ENCODE results near the gene FBXW8. TPM values are rescaled to one million over a fixed set of nuclear protein-coding genes. Genes with fewer than 3 reads are reported as not detected.

Gene FBXW8
- total RNA-seq, 1 experiment from 2014 or later: 16.8 TPM

DNA sequence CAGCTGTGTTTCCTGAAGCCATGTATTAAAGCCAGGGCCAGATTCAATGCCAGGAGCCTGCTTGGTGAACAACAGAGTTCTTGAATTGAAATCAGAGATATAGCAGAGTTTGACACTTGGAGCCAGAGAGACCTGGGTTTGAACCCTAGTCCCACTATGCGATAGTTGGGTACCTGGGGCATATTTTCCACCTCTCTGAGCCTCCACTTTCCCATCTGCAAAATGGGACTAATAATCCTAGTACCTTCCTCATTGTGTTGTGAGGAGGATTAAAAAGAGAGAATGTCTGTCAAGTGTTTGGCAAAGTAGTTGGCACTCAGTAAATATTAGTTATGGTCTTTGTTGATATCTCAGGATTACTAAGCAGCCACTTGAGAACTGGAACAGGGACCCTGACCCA, 23.5 kb upstream of the FBXW8 start:
- no peak for DNase-seq (ENCODE audit: low spot score)

DNA sequence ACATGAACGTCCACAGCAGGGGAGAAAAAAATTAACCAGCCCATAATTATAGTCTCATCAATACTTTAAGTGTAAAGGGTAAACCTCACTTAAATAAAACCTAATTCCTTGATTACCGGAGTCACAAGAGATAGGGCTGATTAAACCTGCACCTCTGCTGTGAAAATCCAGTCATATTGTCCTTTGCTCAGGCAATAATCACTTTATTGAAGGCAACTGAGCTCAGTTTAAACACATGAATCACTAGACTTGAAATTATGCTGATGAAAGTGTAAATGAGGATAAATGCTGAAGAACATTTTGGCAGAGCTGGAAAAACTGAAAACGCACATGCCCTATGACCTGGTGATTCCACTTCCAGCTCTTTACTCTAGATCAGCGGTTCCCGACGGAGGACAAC, 22.9 kb upstream of the FBXW8 start:
- DNase-seq (ENCODE audit: low spot score): no peak

DNA sequence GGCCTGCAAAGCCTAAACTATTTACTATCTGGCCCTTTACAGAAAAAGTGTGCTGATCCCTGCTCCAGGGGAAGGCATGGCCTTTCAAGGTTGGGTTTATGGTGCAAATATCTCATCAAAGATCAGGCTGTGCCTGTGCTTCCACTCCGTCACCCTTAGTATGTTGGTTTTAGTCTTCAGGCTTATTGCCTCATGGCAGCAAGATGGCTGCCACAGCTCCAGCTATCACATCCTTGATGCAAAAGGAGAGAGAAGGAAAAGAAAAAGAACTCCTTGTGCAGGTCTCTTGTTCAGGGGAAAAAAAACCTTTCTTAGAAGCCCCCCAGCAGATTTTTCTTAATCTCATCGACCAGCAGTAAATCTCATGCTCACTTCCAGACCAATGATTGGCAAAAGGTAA, 20.4 kb upstream of the FBXW8 start:
- no peak for DNase-seq (ENCODE audit: low spot score)

DNA sequence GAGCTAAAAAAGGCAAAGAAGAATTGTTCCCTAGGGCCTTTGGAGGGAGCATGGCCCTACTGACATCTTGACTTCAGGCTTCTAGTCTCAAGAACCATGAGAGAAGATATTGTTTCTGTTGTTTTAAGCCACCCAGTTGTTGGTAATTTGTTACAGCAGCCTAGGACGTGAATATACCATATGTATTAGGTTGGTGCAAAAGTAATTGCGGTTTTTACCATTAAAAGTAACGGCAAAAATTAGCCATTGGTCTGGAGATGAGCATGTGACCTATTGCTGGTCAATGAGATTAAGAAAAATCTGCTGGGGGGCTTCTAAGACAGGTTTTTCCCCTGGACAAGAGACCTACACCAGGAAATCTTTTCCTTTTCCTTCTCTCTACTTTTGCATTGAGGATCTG, 19.7 kb upstream of the FBXW8 start:
- DNase-seq (ENCODE audit: low spot score): no peak

DNA sequence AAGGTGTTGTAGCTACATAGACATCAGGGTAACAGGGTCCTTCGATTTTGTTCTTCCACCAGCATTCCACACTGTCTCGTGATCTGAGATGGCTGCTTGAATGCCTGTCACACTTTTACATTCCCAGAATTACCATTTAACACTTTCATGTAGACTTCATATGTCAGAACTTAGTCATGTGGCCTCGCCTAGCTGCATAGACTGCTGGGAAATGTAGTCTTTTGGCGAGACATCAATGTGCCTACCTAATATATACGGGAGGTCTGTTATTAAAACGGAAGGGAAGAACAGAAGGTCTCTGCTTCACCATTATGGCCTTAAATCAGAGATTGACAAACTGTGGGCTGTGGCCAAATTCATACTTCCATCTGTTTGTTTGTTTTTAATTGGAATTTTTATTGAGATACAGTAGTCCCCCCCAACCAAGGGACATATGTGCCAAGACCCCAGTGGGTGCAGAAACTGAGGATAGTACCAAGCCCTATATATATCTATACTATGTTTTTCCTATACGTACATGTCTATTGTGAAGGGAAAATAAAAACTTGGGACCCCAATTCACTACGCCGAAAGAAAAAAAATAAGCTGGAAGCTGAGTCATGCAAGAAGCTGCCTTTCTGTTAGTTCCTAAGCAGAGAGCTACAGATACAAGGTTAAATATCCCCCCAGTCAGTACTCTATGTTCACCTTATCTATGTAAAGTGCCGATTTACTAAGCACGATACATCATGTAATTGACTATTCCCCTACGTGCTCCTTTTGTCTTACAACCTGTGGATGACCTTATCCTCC, 18.2 kb upstream of the FBXW8 start:
- peak; percentile 28 for DNase-seq (ENCODE audit: low spot score)

DNA sequence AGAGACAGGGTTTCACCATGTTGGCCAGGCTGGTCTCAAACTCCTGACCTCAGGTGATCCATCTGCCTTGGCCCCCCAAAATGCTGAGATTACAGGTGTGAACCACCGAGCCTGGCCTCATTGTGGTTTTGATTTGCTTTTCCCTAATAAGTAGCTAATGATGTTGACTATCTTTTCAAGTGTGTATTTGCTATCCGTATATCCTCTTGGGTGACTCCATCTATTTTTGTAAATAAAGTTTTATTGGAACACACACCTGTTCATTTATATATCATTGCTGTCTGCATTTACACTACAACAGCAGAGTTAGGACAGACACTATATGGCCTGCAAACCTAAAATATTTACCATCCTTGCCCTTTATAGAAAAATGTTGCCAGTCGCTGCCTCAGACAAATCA, 15.8 kb upstream of the FBXW8 start:
- DNase-seq (ENCODE audit: low spot score): no peak

DNA sequence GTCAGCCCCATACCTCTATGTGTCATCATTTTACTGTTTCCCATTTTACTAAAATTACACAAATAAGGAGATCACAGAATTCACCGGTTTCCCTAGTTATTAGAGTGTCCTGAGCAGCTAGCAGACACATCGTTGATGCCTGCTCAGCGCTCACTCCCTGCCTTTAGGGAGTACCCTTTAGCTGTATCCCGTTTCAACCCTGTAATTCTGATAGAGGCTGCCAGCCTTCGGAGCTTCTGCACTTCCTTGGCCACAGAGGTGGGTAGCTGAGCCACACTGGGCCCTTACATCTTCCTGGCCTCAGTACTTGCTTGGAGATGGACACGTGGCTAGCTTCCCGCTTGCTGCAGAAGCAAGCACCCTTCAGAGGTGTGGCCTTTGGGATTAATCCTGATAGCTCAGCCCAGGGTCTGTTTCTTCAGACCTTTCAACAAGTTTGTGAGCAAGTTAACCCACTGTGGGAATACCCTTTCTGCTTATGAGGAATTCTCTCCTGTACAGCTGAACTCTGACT, 14.3 kb upstream of the FBXW8 start:
- DNase-seq (ENCODE audit: low spot score): no peak

DNA sequence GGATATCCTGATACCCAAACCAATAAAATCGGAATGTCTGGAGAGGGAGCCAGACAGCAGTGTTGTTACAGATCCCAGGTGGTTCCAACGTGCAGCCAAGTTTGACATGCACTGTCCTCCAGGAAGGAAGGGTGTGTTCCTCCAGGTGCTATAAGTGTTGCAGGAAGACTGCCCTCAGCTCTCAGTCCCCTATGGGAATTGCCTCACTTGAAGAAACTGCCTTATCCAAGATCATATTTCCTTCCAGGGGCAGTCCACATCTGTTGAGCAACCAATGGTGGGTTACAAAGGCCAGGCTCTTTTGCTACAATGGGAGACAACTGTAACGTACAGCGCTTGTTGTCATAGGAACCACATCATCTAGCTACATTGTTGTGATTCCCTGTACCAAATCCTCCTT, 13.3 kb upstream of the FBXW8 start:
- DNase-seq (ENCODE audit: low spot score): no peak

DNA sequence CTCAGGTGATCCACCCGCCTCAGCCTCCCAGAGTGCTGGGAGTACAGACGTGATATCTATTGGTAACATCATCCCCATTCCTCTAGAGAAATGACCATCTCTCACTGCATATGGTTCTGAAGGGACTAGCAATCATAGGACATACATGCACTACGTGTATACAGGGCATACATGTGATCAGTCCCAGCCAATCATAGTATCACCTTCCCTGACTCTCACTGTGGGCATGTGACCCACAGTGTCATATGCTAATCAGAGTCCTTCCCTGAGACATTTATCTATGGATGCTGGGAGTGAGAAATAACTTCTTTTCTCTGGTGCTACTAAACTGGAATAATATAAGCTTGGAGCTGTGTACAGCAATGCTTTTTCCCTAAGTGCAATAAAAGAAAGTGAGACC, 12.1 kb upstream of the FBXW8 start:
- no peak for DNase-seq (ENCODE audit: low spot score)

DNA sequence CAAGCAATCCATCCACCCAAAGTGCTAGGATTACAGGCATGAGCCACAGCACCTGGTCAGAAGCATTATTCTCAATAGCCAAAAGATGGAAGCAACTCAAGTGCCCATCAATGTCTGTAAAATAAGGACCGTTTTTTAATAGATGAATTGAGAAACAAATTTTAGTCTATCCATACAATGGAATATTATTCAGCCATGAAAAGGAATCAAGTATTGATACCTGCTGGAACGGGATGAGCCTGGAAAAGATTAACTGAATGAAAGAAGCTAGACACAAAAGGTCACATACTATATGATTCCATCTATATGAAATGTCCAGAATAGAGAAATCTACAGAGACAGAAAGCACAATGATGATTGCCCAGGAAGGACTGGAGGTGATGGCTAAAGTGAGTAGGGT, 9.1 kb upstream of the FBXW8 start:
- no peak for DNase-seq (ENCODE audit: low spot score)

DNA sequence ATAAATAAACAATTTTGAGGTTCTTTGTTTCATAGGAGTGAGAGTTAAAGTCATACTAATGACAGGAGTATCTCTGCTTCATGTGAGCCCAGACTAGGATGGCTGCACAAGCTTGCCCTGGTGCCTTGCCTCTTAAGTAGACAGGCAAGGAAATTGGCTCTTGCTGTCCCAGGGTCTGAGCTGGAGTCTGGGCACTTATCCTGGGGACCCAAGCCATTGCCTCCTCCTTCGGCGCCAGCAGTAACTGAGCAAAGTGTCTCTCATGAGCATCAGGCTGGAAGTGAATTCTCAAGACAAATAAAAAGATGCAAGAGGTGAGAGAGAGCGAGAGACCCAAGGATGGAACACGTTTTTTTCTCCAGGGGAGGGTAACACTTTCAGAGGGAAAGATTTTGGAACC, 6.9 kb upstream of the FBXW8 start:
- no peak for DNase-seq (ENCODE audit: low spot score)

DNA sequence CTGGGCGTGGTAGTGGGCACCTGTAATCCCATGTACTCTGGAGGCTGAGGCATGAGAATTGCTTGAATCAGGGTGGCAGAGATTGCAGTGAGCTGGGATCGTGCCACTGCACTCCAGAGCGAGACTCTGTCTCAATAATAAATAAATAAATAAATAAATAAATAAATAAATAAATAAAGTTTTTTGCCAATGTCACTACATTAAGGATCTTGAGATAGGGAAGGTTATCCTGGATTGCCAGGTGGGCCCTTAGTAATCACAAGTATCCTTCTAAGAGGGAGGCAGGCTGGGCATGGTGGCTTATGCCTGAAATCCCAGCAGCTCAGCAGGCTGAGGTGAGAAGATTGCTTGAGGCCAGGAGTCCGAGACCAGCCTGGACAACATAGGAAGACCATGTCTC, 4.5 kb upstream of the FBXW8 start:
- DNase-seq (ENCODE audit: low spot score): no peak

DNA sequence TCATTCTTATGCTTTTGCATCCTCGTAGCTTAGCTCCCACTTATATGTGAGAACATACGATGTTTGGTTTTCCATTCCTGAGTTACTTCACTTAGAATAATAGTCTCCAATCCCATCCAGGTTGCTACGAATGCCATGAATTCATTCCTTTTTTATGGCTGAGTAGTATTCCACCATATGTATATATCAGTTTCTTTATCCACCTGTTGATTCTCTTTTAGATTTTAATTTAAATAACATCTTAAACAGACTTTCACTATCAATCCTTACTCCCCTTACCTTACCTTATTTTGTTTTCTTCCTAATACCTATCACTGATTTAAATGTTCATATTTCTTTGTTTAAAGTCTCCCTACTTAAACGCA, 488 bp upstream of the FBXW8 start:
- DNase-seq (ENCODE audit: low spot score): no peak

DNA sequence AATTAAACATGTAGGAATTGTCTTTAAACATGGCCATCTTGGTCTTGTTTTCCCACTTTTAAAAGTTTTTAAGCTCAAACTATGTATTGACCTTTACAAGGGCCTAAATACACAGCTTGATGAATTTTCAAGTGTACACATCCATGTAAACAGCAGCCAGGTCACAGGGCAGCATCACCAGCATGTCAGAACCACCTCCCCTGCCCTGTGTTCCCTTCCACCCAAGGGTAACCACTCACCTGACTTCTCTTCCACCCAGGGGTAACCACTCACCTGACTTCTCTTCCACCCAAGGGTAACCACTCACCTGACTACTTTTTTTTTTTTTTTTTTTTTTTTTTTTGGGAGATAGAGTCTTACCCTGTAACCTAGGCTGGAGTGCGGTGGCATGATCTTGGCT, 4.6 kb downstream of the FBXW8 start:
- no peak for DNase-seq (ENCODE audit: low spot score)

DNA sequence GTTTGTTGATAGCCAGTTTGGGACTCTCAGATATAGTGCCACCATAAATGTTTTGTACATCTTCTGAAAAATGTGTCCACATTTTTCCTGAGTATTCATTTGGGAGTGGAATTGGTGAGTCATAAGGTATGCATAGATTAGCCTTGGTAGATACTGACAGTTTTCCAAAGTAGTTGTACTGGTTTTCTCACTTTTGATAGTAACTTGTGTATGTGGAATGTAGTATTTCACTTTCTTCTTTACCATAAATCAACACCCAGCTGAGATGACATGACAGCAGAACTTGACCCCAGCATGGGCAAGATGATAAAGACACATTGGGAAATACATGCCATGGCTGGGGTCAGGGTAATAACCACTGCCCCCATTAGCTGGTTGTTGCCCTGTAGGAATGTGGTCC, 5.4 kb downstream of the FBXW8 start:
- peak; percentile 47 for DNase-seq (ENCODE audit: low spot score)

DNA sequence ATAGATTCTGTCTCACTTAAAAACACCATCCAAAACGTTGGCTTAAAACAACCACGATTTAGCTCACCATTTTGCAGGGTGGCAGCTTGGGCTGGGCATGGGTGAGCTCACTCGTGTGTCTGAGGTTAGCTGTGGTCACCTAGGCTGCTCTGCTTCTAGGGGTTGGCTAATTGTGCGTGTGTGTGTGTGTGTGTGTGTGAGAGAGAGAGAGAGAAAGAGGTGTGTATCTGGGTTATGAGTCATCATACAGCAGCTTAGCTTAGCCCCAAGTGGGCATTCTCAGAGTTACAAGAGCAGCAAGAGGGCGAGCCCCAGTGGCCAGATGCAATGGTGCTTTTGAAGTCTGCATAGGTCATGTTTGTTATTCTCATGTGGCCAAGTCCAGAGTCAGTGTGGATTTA, 6.0 kb downstream of the FBXW8 start:
- DNase-seq (ENCODE audit: low spot score): peak; percentile 90

DNA sequence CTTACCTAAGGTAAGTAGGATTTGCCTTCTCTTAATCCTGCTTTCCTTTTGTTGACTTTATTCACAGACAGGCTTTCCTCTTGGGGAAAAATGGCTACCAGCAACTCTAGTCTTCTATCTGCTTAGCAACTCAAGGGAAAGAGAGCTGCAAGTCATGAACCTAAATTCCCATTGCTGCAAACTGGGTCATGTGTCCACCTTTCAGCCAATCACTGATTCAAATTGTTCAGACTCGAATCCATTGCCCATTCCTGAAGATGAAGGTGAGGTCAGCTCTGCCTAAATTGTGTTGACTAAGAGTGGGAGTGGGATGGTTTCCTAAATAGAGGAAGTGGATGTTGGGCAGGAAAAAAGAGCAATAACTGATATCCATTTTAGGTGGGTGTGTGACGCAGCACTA, 7.7 kb downstream of the FBXW8 start:
- no peak for DNase-seq (ENCODE audit: low spot score)

DNA sequence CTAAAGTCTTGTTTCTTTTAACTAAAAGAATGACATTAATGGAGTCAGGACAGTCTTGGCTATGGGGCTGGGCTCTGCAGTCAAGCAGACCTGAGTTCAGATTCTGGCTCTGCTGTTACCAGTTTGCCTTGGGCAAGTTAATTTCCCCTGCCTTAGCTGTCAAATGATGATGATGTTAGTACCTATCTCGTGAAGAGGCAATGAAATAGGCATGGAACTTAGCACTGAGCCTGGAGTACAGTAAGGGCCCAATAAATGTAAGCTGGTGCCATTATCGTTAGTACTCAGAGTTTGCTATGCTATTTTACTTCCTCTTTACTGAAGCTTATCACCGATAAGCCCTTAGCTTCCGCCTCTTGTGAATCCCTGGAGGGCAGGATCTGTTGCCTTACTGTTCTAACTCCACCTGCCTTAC, 8.5 kb downstream of the FBXW8 start:
- DNase-seq (ENCODE audit: low spot score): no peak

DNA sequence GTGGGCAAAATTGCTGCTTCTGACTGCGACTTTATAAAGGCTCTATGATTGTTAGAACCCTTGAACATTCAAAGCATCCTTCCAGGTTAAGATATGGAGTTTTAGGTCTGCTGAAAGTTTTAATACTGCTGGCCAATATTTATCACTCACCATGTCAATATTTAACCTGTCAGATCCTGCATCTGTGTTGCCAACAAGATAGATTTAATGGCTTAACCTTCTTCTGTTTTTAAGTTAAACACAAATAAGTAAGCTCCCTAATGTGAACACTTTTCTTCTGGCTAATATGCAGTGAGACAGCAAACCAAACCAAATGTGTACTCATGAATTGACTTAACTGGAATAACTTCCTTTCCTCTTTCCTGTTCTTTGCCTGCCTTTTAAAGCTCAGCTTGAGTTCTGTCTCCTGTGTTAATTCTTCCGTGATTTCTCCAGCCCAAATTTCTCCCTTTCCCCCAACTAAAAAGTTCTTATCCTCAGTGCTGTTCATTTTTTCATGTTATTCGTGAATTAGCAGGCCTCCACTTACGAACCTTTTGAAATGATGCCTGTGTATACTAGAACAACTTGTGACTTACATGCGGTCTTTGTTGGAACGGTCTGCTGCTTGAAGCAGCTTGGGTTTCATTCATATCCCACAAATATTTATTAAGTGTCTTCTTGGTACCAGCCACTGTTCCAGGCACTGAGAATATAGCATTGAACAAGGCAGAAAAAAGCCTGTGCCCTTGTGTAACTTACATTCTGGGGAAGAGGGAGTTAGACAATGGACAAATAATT, 9.1 kb downstream of the FBXW8 start:
- DNase-seq (ENCODE audit: low spot score): no peak

DNA sequence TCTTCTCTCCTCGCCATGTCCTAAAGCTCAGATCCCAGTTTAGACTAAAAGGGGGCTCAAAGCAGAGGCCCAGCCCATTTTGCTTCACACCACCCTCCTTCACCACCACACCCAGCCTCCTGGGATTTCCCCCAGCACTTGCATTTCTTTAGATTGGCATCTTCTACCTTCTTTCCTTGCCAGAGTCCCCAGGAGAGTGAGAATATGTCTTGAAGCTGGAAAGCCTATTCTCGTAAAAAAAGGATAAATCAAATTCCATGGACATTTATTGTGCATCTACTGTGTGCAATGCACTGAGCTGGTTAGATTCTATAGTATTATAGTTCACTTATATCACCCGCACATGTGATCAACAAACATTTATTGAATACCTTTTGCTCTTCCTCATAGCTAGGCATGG, 10.2 kb downstream of the FBXW8 start:
- no peak for DNase-seq (ENCODE audit: low spot score)

DNA sequence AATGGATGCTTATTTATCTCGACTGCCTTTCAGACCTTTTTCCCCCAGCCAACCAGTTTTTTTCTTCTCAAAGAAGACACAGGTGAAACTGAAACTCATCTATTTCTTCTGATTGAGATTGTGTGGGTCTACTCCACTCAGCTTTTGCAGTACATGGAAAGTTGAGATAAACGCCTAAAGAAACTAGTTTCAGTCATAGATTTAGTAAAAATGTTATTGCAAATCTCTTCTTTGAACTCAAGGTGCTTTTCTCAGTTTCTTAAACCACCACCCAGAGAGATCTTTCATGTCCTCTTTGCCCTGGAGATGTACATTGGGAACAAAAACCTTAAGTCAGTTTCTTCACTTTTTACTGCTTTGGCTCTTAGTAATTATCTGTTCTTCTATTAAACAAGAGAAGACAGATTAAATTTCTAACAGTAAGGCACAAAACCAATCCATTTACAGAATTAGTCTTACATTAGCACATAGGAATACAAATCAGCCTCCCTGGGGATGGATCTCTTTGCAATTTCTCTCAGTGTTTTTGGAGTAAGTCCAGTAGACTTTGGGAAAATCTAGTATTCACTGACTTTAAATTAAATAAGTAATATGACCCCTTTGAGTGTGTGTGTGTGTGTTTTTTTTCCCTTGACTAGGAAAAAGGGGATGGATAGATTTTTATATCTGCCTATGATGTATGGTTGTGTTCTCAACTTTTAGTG, 11.6 kb downstream of the FBXW8 start:
- no peak for DNase-seq (ENCODE audit: low spot score)

DNA sequence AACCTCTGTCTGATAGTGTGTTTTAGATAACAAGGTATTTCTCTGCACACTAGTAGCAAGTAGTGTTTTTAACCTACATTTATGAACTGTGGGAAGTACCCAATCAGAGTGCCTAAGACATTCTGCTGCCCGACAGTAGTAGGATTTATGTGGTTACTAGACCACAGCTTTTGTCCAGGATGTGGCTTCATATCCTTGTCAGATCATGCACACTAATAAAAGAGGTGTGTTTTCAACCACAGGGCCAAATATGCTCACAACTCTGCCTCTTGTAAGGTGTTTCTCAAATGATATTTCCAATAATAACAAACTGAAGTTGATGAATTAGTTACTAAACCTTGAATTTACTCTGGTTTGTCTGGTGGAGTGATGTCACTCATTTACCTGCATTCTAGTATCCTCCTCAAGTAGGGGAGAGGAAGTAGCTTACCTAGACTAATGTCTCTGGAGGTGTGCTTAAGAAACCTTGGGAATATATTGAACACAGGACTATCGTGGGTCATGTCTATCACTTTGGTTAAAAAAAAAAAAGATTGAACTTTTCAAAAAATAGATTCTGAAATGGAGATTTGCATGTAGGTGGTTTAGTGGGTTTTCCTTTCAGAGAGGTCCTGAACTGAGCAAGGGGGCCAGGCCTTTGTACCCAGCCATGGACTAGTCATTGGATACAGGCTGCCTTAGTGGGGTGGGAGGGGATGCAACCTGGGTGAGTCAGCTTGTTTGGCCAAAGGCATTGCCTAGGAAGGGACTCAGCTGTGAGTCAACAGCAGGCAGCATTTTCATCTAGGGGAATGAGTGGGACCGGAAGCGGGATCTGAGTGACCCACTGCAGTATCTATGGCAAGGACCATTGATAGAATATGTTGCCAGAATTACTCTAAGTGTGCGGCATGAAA, 14.1 kb downstream of the FBXW8 start:
- peak; percentile 85 for DNase-seq (ENCODE audit: low spot score)
